Endothelial cell (in vitro differentiated cells): ENCODE data around the gene HSPB1. TPM values are rescaled to one million over a fixed set of nuclear protein-coding genes. Genes with fewer than 3 reads are reported as not detected.

Experiments used
- DNase-seq: peaks from one replicate; pipeline ENCODE4 v3.0.0; 2021; ENCODE audit warnings: low spot score
- H3K27ac Mint-ChIP-seq: one replicate; pipeline ENCODE4 v1.8.0; 2021; ENCODE audit warnings: mixed read lengths, inconsistent platforms; ENCODE audit not compliant: unreplicated experiment
- H3K27me3 Mint-ChIP-seq: one replicate; pipeline ENCODE4 v1.8.0; 2021; ENCODE audit warnings: mild to moderate bottlenecking, moderate library complexity, mixed read lengths, inconsistent platforms; ENCODE audit not compliant: unreplicated experiment
- H3K36me3 Mint-ChIP-seq: one replicate; pipeline ENCODE4 v1.8.0; 2021; ENCODE audit warnings: mild to moderate bottlenecking, low read depth, mixed read lengths, inconsistent platforms; ENCODE audit not compliant: unreplicated experiment
- H3K4me1 Mint-ChIP-seq: one replicate; pipeline ENCODE4 v1.8.0; 2021; ENCODE audit warnings: mild to moderate bottlenecking, mixed read lengths, inconsistent platforms; ENCODE audit not compliant: unreplicated experiment
- H3K4me3 Mint-ChIP-seq: one replicate; pipeline ENCODE4 v1.8.0; 2021; ENCODE audit warnings: mild to moderate bottlenecking, mixed read lengths, inconsistent platforms; ENCODE audit not compliant: unreplicated experiment
- H3K9me3 Mint-ChIP-seq: one replicate; pipeline ENCODE4 v1.8.0; 2021; ENCODE audit warnings: mixed read lengths, inconsistent platforms; ENCODE audit not compliant: unreplicated experiment
- CTCF ChIP-seq: fragments of 200-600 bp; sonication (generic); IDR thresholded peaks from one replicate; pipeline ENCODE4 v1.5.0; 2021; ENCODE audit warnings: antibody characterized with exemption; ENCODE audit not compliant: unreplicated experiment
- total RNA-seq: library from RNA; stranded (reverse); fragmentation: NEBNext Ultra II Directional; extraction: Animal tissue kit (Norgen Biotek cat#: 25700); gene quantifications from one replicate; pipeline ENCODE4 v1.2.1, GENCODE V29; 2021; ENCODE audit not compliant: unreplicated experiment

Gene HSPB1
- total RNA-seq, 1 donor from 2014 or later, result 581 TPM

- no peak for TF ChIP-seq CTCF
- DNase-seq, result no peak
- peaks cover 45% of the 10 kb centered on the region for H3K4me1 Mint-ChIP-seq
- H3K27me3 Mint-ChIP-seq, result peaks cover 3% of the 10 kb centered on the region
- no peaks in the 10 kb centered on the region for H3K9me3 Mint-ChIP-seq
- peak overlapping the region; percentile 82 for H3K4me3 Mint-ChIP-seq
- H3K36me3 Mint-ChIP-seq, result peaks cover 52% of the 10 kb centered on the region
- peak overlapping the region; percentile 78 for H3K27ac Mint-ChIP-seq
Observed at GRCh38 chr7:76349313-76349885, 46.9 kb downstream of the HSPB1 start.

- Mint-ChIP-seq H3K4me1 (peaks cover 43% of the 10 kb centered on the region), H3K9me3 (no peaks in the 10 kb centered on the region), H3K27me3 (no peaks in the 10 kb centered on the region), H3K4me3 (peak overlapping the region; percentile 1), H3K27ac (peak overlapping the region; percentile 27), H3K36me3 (peaks cover 47% of the 10 kb centered on the region)
- no peak for DNase-seq
- no peak for TF ChIP-seq CTCF
Observed at GRCh38 chr7:76351372-76351771, 48.9 kb downstream of the HSPB1 start.

- peaks cover 40% of the 10 kb centered on the region for H3K4me1 Mint-ChIP-seq
- TF ChIP-seq CTCF, result no peak
- H3K27me3 Mint-ChIP-seq, result peaks cover 1% of the 10 kb centered on the region
- H3K36me3 Mint-ChIP-seq, result peaks cover 41% of the 10 kb centered on the region
- no peak overlapping the region for H3K4me3 Mint-ChIP-seq
- H3K27ac Mint-ChIP-seq, result peak overlapping the region; percentile 38
- DNase-seq, result no peak
- no peaks in the 10 kb centered on the region for H3K9me3 Mint-ChIP-seq
Observed at GRCh38 chr7:76352193-76352592, 49.7 kb downstream of the HSPB1 start.

DNA sequence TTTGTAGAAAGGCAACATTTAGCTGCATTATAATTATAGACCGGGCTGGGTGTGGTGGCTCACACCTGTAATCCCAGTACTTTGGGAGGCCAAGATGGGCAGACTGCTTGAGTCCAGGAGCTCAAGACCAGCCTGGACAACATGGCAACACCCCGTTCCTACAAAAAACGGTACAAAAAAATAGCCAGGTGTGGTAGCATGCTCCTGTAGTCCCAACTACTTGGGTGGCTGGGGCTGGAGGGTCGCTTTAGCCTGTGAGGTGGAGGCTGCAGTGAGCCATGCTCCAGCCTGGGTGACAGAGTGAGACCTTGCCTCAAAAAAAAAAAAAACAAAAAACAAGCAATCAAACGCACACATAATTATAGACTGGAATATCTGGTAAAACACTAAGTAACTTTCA lies 51.3 kb downstream of the HSPB1 start:
- Mint-ChIP-seq H3K27ac (no peak overlapping the region), H3K9me3 (no peaks in the 10 kb centered on the region), H3K4me1 (peaks cover 39% of the 10 kb centered on the region), H3K27me3 (peaks cover 9% of the 10 kb centered on the region), H3K36me3 (peaks cover 44% of the 10 kb centered on the region), H3K4me3 (no peak overlapping the region)
- no peak for DNase-seq
- TF ChIP-seq CTCF, result no peak

Other genes with a start within 250 kb of the HSPB1 start
- gene SRRM3, start 100.8 kb upstream of the HSPB1 start, total RNA-seq, result 27.1 TPM
- gene YWHAG, start 56.3 kb downstream of the HSPB1 start, total RNA-seq, result 136 TPM
- 15.6 TPM for gene SSC4D, start 107.0 kb downstream of the HSPB1 start, total RNA-seq
- gene ZP3, start 122.3 kb downstream of the HSPB1 start, total RNA-seq, result 105 TPM
- gene DTX2, start 159.0 kb downstream of the HSPB1 start, total RNA-seq, result 35.4 TPM
- gene UPK3B, start 207.9 kb downstream of the HSPB1 start, total RNA-seq, result 0.87 TPM
- not detected for gene SPDYE16, start 240.6 kb downstream of the HSPB1 start, total RNA-seq